Neural progenitor cell (in vitro differentiated cells): ENCODE measurements around the gene ENAH. TPM values are rescaled to one million over a fixed set of nuclear protein-coding genes. Genes with fewer than 3 reads are reported as not detected.
"Not testable (repeated sequence)": the region's sequence is repeated elsewhere in the genome, so short reads cannot be mapped to it uniquely, and the experiment has no call there.

Source experiments
- DNase-seq: peaks from one replicate; pipeline ENCODE4 v3.0.0-alpha.2; 2016; ENCODE audit warnings: low spot score
- H2AFZ ChIP-seq: fragments of 200-600 bp; sonication (generic); replicated peaks from 2 replicates; pipeline ENCODE4 v1.6.1; 2016; ENCODE audit warnings: antibody characterized with exemption
- H3F3A ChIP-seq: fragments of 200-600 bp; sonication (generic); 2 replicates; pipeline ENCODE4 v1.6.1; 2016; ENCODE audit warnings: antibody characterized with exemption, low read depth
- H3K27ac ChIP-seq: fragments of 200-600 bp; sonication (generic); 2 replicates; pipeline ENCODE4 v1.5.1; 2016; ENCODE audit warnings: mild to moderate bottlenecking
- H3K27me3 ChIP-seq: fragments of 200-600 bp; sonication (generic); 2 replicates; pipeline ENCODE4 v1.6.1; 2016; ENCODE audit warnings: mild to moderate bottlenecking, moderate library complexity
- H3K36me3 ChIP-seq: fragments of 200-600 bp; sonication (generic); 2 replicates; pipeline ENCODE4 v1.5.1; 2016
- H3K4me1 ChIP-seq: fragments of 200-600 bp; sonication (generic); 2 replicates; pipeline ENCODE4 v1.6.1; 2016; ENCODE audit warnings: mixed run types
- H3K4me2 ChIP-seq: fragments of 200-600 bp; sonication (generic); 2 replicates; pipeline ENCODE4 v1.6.1; 2016
- H3K4me3 ChIP-seq: fragments of 200-600 bp; sonication (generic); 2 replicates; pipeline ENCODE4 v1.5.1; 2016
- H3K79me2 ChIP-seq: fragments of 200-600 bp; sonication (generic); 2 replicates; pipeline ENCODE4 v1.6.1; 2016; ENCODE audit warnings: low read depth
- H3K9ac ChIP-seq: fragments of 200-600 bp; sonication (generic); 2 replicates; pipeline ENCODE4 v1.6.1; 2016
- H3K9me3 ChIP-seq: fragments of 200-600 bp; sonication (generic); 2 replicates; pipeline ENCODE4 v1.5.1; 2016; ENCODE audit warnings: low read depth
- H4K20me1 ChIP-seq: fragments of 200-600 bp; sonication (generic); 2 replicates; pipeline ENCODE4 v1.6.1; 2016; ENCODE audit warnings: low read depth
- H3K27ac Mint-ChIP-seq: 3 replicates; pipeline ENCODE4 v1.8.0; 2021; ENCODE audit warnings: mixed read lengths
- H3K27me3 Mint-ChIP-seq: 2 replicates; pipeline ENCODE4 v1.8.0; 2022; ENCODE audit warnings: low read depth, mild to moderate bottlenecking, inconsistent platforms, moderate library complexity, mixed read lengths; ENCODE audit not compliant: insufficient read depth
- H3K36me3 Mint-ChIP-seq: 3 replicates; pipeline ENCODE4 v1.8.0; 2021; ENCODE audit warnings: mixed read lengths
- H3K4me1 Mint-ChIP-seq: 3 replicates; pipeline ENCODE4 v1.8.0; 2021; ENCODE audit warnings: mixed read lengths
- H3K4me3 Mint-ChIP-seq: 3 replicates; pipeline ENCODE4 v1.8.0; 2021; ENCODE audit warnings: mild to moderate bottlenecking, moderate library complexity, mixed read lengths
- H3K9me3 Mint-ChIP-seq: 3 replicates; pipeline ENCODE4 v1.8.0; 2020; ENCODE audit warnings: mixed read lengths
- CTCF ChIP-seq: fragments of 200-600 bp; sonication (generic); IDR thresholded peaks from 2 replicates; pipeline ENCODE4 v1.5.1; 2017; ENCODE audit warnings: antibody characterized with exemption, mild to moderate bottlenecking
- EZH2 ChIP-seq: fragments of 200-600 bp; sonication (generic); IDR thresholded peaks from 2 replicates; pipeline ENCODE4 v1.6.1; 2017; ENCODE audit warnings: antibody characterized with exemption, mild to moderate bottlenecking, moderate library complexity
- EZH2phosphoT487 ChIP-seq: fragments of 200-600 bp; sonication (generic); IDR thresholded peaks from 2 replicates; pipeline ENCODE4 v1.6.1; 2017; ENCODE audit warnings: antibody characterized with exemption
- total RNA-seq: library from RNA; depleted of rRNA; stranded (reverse); fragments of >200 nt; gene quantifications from 2 replicates; pipeline ENCODE4 v1.2.3, GENCODE V29; 2015; ENCODE audit warnings: low replicate concordance

ENAH gene
- total RNA-seq, 1 donor from 2014 or later, result 346 TPM

GRCh38 chr1:225638853-225639252, 14.1 kb downstream of the ENAH start:
- no peak for DNase-seq
- Mint-ChIP-seq H3K4me3 (no peak overlapping the region), H3K36me3 (peaks cover 72% of the 10 kb centered on the region), H3K27ac (no peak overlapping the region), H3K27me3 (peaks cover 2% of the 10 kb centered on the region), H3K9me3 (peaks cover 45% of the 10 kb centered on the region), H3K4me1 (no peaks in the 10 kb centered on the region)
- Histone ChIP-seq H3K4me2 (no peak overlapping the region), H3K9ac (no peak overlapping the region), H3K36me3 (peaks cover 15% of the 10 kb centered on the region), H3F3A (peaks cover 7% of the 10 kb centered on the region), H3K4me3 (no peak overlapping the region), H3K79me2 (peaks cover 100% of the 10 kb centered on the region), H2AFZ (no peak overlapping the region), H3K27me3 (no peaks in the 10 kb centered on the region), H3K4me1 (no peaks in the 10 kb centered on the region), H4K20me1 (peaks cover 60% of the 10 kb centered on the region), H3K27ac (no peak overlapping the region), H3K9me3 (peaks cover 6% of the 10 kb centered on the region)
- TF ChIP-seq CTCF (no peak), EZH2phosphoT487 (no peak), EZH2 (no peak)

DNA sequence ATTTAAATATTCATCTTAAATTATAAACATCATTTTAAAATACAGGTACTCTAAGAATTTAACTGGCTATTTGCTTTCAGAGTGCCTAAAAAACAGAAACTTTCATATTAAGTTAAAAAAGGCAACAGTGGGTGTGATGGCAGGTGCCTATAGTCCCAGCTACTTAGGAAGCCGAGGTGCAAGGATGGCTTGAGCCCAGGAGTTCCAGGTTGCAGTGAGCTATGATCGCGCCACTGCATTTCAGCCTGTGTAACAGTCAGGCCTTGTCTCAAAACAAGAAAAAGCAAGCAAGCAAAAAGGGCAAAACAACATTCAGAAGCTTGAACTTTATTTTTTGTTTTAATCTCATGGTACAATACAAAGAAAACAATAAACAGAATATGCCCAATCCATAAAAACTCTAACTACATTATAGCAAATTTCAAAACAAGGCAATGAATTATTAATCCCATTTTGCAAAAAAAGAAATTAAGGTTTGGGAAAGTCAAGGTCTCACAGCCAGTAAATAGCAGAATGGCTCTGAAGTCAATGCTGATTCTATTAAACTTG, 15.2 kb downstream of the ENAH start:
- no peak for DNase-seq
- H3K9me3 Mint-ChIP-seq, result peaks cover 38% of the 10 kb centered on the region
- Histone ChIP-seq H3K4me2 (no peak overlapping the region), H2AFZ (no peak overlapping the region), H3K9me3 (peaks cover 6% of the 10 kb centered on the region), H3K79me2 (peaks cover 100% of the 10 kb centered on the region), H3K27me3 (no peaks in the 10 kb centered on the region), H3K36me3 (peaks cover 15% of the 10 kb centered on the region), H4K20me1 (peaks cover 61% of the 10 kb centered on the region), H3K27ac (no peak overlapping the region), H3K9ac (no peak overlapping the region), H3F3A (peaks cover 7% of the 10 kb centered on the region), H3K4me3 (no peak overlapping the region), H3K4me1 (no peaks in the 10 kb centered on the region)
- no peaks in the 10 kb centered on the region for H3K4me1 Mint-ChIP-seq
- H3K4me3 Mint-ChIP-seq, result no peak overlapping the region
- H3K27ac Mint-ChIP-seq, result no peak overlapping the region
- H3K27me3 Mint-ChIP-seq, result no peaks in the 10 kb centered on the region
- H3K36me3 Mint-ChIP-seq, result peaks cover 66% of the 10 kb centered on the region
- TF ChIP-seq CTCF, result no peak
- no peak for TF ChIP-seq EZH2phosphoT487
- no peak for TF ChIP-seq EZH2

DNA sequence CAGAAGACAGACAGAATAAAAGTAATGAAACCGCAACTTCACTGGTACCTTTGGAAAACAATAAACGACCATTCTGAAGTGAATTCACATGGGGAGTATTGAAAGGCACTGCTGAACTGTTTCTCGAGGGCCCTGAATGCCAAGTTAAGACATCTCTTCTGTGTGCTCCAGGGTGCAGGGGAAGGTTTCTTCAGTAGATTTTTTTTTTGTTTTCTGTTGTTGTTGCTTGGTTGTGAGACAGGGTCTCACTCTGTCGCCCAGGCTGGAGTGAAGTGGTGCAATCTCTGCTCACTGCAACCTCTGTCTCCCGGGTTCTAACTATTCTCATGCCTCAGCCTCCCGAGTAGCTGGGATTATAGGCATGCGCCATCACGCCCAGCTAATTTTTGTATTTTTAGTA, 15.9 kb downstream of the ENAH start:
- H3K4me2 ChIP-seq, H2AFZ ChIP-seq, H3K27me3 ChIP-seq, H3K4me1 Mint-ChIP-seq, DNase-seq, H3K9me3 ChIP-seq, H3K4me1 ChIP-seq, H3K4me3 ChIP-seq, H3K9ac ChIP-seq, H3K27me3 Mint-ChIP-seq, H3F3A ChIP-seq, H3K27ac ChIP-seq, H3K4me3 Mint-ChIP-seq, H3K27ac Mint-ChIP-seq: not testable (repeated sequence)
- peaks cover 15% of the 10 kb centered on the region for H3K36me3 ChIP-seq
- H4K20me1 ChIP-seq, result peaks cover 61% of the 10 kb centered on the region
- peaks cover 32% of the 10 kb centered on the region for H3K9me3 Mint-ChIP-seq
- peaks cover 61% of the 10 kb centered on the region for H3K36me3 Mint-ChIP-seq
- peaks cover 100% of the 10 kb centered on the region for H3K79me2 ChIP-seq

DNA sequence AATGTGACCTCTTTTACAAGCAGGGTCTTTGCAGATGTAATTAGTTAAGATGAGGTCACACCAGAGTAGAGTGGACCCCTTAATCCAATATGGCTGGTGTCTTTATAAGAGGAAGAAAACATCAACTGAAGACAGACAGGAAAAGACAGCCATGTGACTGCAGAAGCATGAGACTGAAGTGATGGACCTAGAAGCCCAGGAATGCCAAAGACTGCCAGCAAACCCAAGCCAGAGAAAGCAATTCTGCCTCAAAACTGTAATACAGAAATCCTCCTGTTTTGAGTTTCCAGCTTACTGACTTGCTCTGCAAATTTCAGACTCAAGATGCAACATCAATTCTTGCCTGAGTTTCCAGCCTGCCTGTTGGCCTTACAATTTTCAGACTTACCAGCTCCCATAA, 17.3 kb downstream of the ENAH start:
- Histone ChIP-seq H3K9me3 (peaks cover 6% of the 10 kb centered on the region), H3K4me3 (no peak overlapping the region), H3K79me2 (peaks cover 100% of the 10 kb centered on the region), H2AFZ (no peak overlapping the region), H3K27ac (no peak overlapping the region), H3K4me2 (no peak overlapping the region), H3K4me1 (peaks cover 19% of the 10 kb centered on the region), H3K27me3 (no peaks in the 10 kb centered on the region), H3F3A (peaks cover 20% of the 10 kb centered on the region), H3K9ac (no peak overlapping the region), H3K36me3 (peaks cover 15% of the 10 kb centered on the region), H4K20me1 (peaks cover 73% of the 10 kb centered on the region)
- H3K27me3 Mint-ChIP-seq, result no peaks in the 10 kb centered on the region
- peaks cover 29% of the 10 kb centered on the region for H3K9me3 Mint-ChIP-seq
- peaks cover 58% of the 10 kb centered on the region for H3K36me3 Mint-ChIP-seq
- no peak for TF ChIP-seq EZH2
- TF ChIP-seq EZH2phosphoT487, result no peak
- no peak for TF ChIP-seq CTCF
- H3K4me3 Mint-ChIP-seq, result no peak overlapping the region
- peaks cover 10% of the 10 kb centered on the region for H3K4me1 Mint-ChIP-seq
- H3K27ac Mint-ChIP-seq, result no peak overlapping the region
- DNase-seq, result no peak

DNA sequence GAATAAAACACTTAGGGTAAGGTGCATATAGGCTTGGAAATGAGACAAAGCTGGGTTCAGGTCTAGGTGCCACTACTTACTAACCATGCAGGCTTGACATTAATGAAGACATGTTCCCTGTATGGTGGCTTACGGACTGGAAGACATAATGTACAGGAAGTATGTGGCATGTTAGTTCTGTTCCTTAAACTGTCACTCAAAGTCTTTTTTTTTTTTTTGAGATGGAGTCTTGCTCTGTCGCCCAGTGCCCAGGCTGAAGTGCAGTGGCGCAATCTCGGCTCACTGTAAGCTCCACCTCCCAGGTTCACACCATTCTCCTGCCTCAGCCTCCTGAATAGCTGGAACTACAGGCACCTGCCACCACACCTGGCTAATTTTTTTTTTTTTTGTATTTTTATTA, 20.1 kb downstream of the ENAH start:
- Histone ChIP-seq H3K79me2 (peaks cover 100% of the 10 kb centered on the region), H4K20me1 (peaks cover 98% of the 10 kb centered on the region), H3F3A (peaks cover 23% of the 10 kb centered on the region), H3K4me1 (peaks cover 39% of the 10 kb centered on the region)
- H3K4me3 Mint-ChIP-seq, H3K27ac Mint-ChIP-seq, H3K27ac ChIP-seq, H3K9me3 Mint-ChIP-seq, H2AFZ ChIP-seq, H3K27me3 Mint-ChIP-seq, H3K9me3 ChIP-seq, DNase-seq, H3K4me3 ChIP-seq, H3K4me2 ChIP-seq, H3K9ac ChIP-seq, H3K36me3 ChIP-seq, H3K27me3 ChIP-seq: not testable (repeated sequence)
- Mint-ChIP-seq H3K4me1 (peaks cover 14% of the 10 kb centered on the region), H3K36me3 (peaks cover 41% of the 10 kb centered on the region)
